A673 (cell line): Measurements from ENCODE around the gene KPNA1. TPM values are rescaled to one million over a fixed set of nuclear protein-coding genes. Genes with fewer than 3 reads are reported as not detected.

Experiments used
- BruUV-seq: library from RNA; stranded (reverse); fragments of 400-500 nt; replicated peaks from 2 replicates; lab custom pipeline; 2021; lab: Mats Ljungman, UMichigan
- CTCF ChIA-PET: fragments of 300-600 bp; sonication (Branson Sonifier 250); formaldehyde crosslinking; loops from one replicate; lab custom pipeline; 2022; ENCODE audit warnings: antibody characterized with exemption; lab: Charles Lee
- POLR2A ChIA-PET: fragments of 300-600 bp; sonication (Branson Sonifier 250); formaldehyde crosslinking; loops from one replicate; lab custom pipeline; 2022; ENCODE audit warnings: antibody characterized with exemption; ENCODE audit not compliant: low non-redundant PET; lab: Charles Lee
- DNase-seq: peaks from one replicate; pipeline ENCODE4 v3.0.0-alpha.2; 2015; ENCODE audit warnings: low spot score
- H3K27ac ChIP-seq: fragments of 200-600 bp; sonication (generic); 2 replicates; pipeline ENCODE4 v1.5.1; 2016; ENCODE audit warnings: mixed run types, low read depth, mild to moderate bottlenecking, mixed read lengths, antibody characterized with exemption, low read length; ENCODE audit not compliant: poor library complexity, severe bottlenecking
- H3K27me3 ChIP-seq: fragments of 200-600 bp; sonication (generic); replicated peaks from 2 replicates; pipeline ENCODE4 v1.6.1; 2017; ENCODE audit warnings: mixed run types, low read depth, mild to moderate bottlenecking, mixed read lengths, antibody characterized with exemption, low read length; ENCODE audit not compliant: insufficient read depth, poor library complexity
- H3K36me3 ChIP-seq: fragments of 200-600 bp; sonication (generic); 2 replicates; pipeline ENCODE4 v1.6.1; 2016; ENCODE audit warnings: mixed run types, mild to moderate bottlenecking, mixed read lengths, antibody characterized with exemption, low read length; ENCODE audit not compliant: insufficient read depth, poor library complexity, severe bottlenecking
- H3K4me1 ChIP-seq: fragments of 200-600 bp; sonication (generic); 2 replicates; pipeline ENCODE4 v1.6.1; 2017; ENCODE audit warnings: mixed run types, mild to moderate bottlenecking, mixed read lengths, antibody characterized with exemption, low read length; ENCODE audit not compliant: insufficient read depth, poor library complexity, severe bottlenecking
- H3K4me3 ChIP-seq: fragments of 200-600 bp; sonication (generic); 2 replicates; pipeline ENCODE4 v1.5.1; 2016; ENCODE audit warnings: low read depth, mixed run types, mild to moderate bottlenecking, mixed read lengths, low read length; ENCODE audit not compliant: poor library complexity, severe bottlenecking
- H3K9me3 ChIP-seq: fragments of 200-600 bp; sonication (generic); 2 replicates; pipeline ENCODE4 v1.6.1; 2016; ENCODE audit warnings: mixed run types, low read depth, mild to moderate bottlenecking, mixed read lengths, antibody characterized with exemption, low read length; ENCODE audit not compliant: poor library complexity, severe bottlenecking
- CTCF ChIP-seq: fragments of 300-800, 200-600 bp; sonication (generic); conservative IDR thresholded peaks from 2 replicates; pipeline ENCODE4 v1.5.1; 2017; ENCODE audit warnings: low read depth, mild to moderate bottlenecking, antibody characterized with exemption, low read length, moderate library complexity, mixed read lengths
- EZH2 ChIP-seq: fragments of 200-600 bp; sonication (generic); IDR thresholded peaks from 2 replicates; pipeline ENCODE4 v1.6.1; 2017; ENCODE audit warnings: borderline replicate concordance, low read depth, mild to moderate bottlenecking, mixed read lengths, antibody characterized with exemption, low read length; ENCODE audit not compliant: poor library complexity, severe bottlenecking
- intact Hi-C: fragments of 100-400 bp; cut with micrococcal nuclease; formaldehyde crosslinking; loops from one replicate; pipeline ENCODE4 v1.10.0; 2022; ENCODE audit not compliant: unreplicated experiment
- total RNA-seq: library from RNA; stranded (reverse); gene quantifications from 2 replicates; pipeline ENCODE4 v1.2.3, GENCODE V29; 2021

Gene KPNA1
- total RNA-seq, 1 experiment from 2014 or later = 110 TPM

- no peak for DNase-seq
- BruUV-seq = no TSS peak
- intact Hi-C loops = no loop called here
- Histone ChIP-seq H3K9me3 (no peaks in the 10 kb centered on the region), H3K27ac (no peak overlapping the region), H3K27me3 (no peaks in the 10 kb centered on the region), H3K36me3 (no peaks in the 10 kb centered on the region), H3K4me1 (no peaks in the 10 kb centered on the region), H3K4me3 (no peak overlapping the region)
- ChIA-PET CTCF (no interaction called here), POLR2A (no interaction called here)
- TF ChIP-seq CTCF = no peak
- no peak for TF ChIP-seq EZH2
Observed at GRCh38 chr3:122475316-122475715, 39.4 kb downstream of the KPNA1 start.

- POLR2A ChIA-PET = no interaction called here
- no peak overlapping the region for H3K4me3 ChIP-seq
- no peaks in the 10 kb centered on the region for H3K9me3 ChIP-seq
- no peak overlapping the region for H3K27ac ChIP-seq
- no peak for DNase-seq
- TF ChIP-seq EZH2 (no peak), CTCF (no peak)
- peaks cover 13% of the 10 kb centered on the region for H3K36me3 ChIP-seq
- BruUV-seq = no TSS peak
- CTCF ChIA-PET = no interaction called here
- H3K27me3 ChIP-seq = no peaks in the 10 kb centered on the region
- intact Hi-C loops = loop anchor here (10.0 kb wide), 1 partner anchor 95 kb away; the partner anchor contains the start of genes DTX3L and PARP9
- no peaks in the 10 kb centered on the region for H3K4me1 ChIP-seq
Observed at GRCh38 chr3:122469659-122470058, 45.1 kb downstream of the KPNA1 start.

- Histone ChIP-seq H3K27ac (no peak overlapping the region), H3K9me3 (no peaks in the 10 kb centered on the region), H3K4me3 (no peak overlapping the region), H3K27me3 (no peaks in the 10 kb centered on the region), H3K36me3 (peaks cover 13% of the 10 kb centered on the region), H3K4me1 (no peaks in the 10 kb centered on the region)
- no TSS peak for BruUV-seq
- DNase-seq = no peak
- intact Hi-C loops = loop anchor here (10.0 kb wide), 1 partner anchor 96 kb away; the partner anchor contains the start of genes DTX3L and PARP9
- no peak for TF ChIP-seq EZH2
- TF ChIP-seq CTCF = no peak
- POLR2A ChIA-PET = no interaction called here
- CTCF ChIA-PET = no interaction called here
Observed at GRCh38 chr3:122468896-122469533, 45.7 kb downstream of the KPNA1 start.
